ENCODE measurements around the gene IL20RB. TPM values are rescaled to one million over a fixed set of nuclear protein-coding genes. Genes with fewer than 3 reads are reported as not detected.

IL20RB gene
- total and polyA plus RNA-seq, 2 of the 4 experiments (the other 2 are of a cell fraction), result 0.72 to 0.97 TPM

- H3K23ac ChIP-seq (ENCODE audit: low read depth, low read length), result no peak overlapping the region
- no peak overlapping the region for H4K5ac ChIP-seq (ENCODE audit: low read depth, low read length)
- H3K14ac ChIP-seq (replicated peaks; ENCODE audit: low read depth, low read length), result no peak overlapping the region
- no peak overlapping the region for H2AFZ ChIP-seq (replicated peaks; ENCODE audit: low read length, poor library complexity)
- H4K8ac ChIP-seq (ENCODE audit: low read depth in 2 of 2, low read length in 2 of 2), result no peak overlapping the region
- dilution Hi-C loops (cut with HindIII; ENCODE audit: low sequenced_read_pairs, unreplicated experiment) (no loop called here), intact Hi-C loops (cut with micrococcal nuclease) (no loop called here), in situ Hi-C loops (cut with MboI; ENCODE audit: low sequenced_read_pairs) (no loop called here)
- no peak overlapping the region for H3K27ac ChIP-seq (ENCODE audit: insufficient read depth, low read length)
- H3K18ac ChIP-seq (ENCODE audit: low read depth, low read length), result no peak overlapping the region
- BruUV-seq (replicated peaks), result no TSS peak
- H2BK5ac ChIP-seq (ENCODE audit: low read depth, low read length, poor library complexity, severe bottlenecking), result no peak overlapping the region
- no peak overlapping the region for H3K4me2 ChIP-seq (ENCODE audit: low read depth, low read length)
- ChIA-PET POLR2A (ENCODE audit: unreplicated experiment) (no interaction called here), CTCF (no interaction called here)
- H3K56ac ChIP-seq (ENCODE audit: extremely low read depth, insufficient read depth, low read length), result no peak overlapping the region
- DNase-seq (no peak), ATAC-seq (ENCODE audit: low read depth) (no peak)
- H2BK120ac ChIP-seq (ENCODE audit: low read depth, low read length), result no peak overlapping the region
- no peak overlapping the region for H2BK15ac ChIP-seq (ENCODE audit: low read depth, low read length)
- H3K4me1 ChIP-seq (ENCODE audit: control insufficient read depth, insufficient read depth, low read length), result peaks cover 4% of the 10 kb centered on the region
- no peaks in the 10 kb centered on the region for H3K9me3 ChIP-seq (ENCODE audit: control insufficient read depth, insufficient read depth, low read length)
- no peak overlapping the region for H3K9ac ChIP-seq (ENCODE audit: low read depth, low read length)
- H3K79me1 ChIP-seq (ENCODE audit: low read depth in 1 of 2, low read length in 2 of 2), result no peaks in the 10 kb centered on the region
- no peak overlapping the region for H2AK9ac ChIP-seq (replicated peaks; ENCODE audit: low read depth, low read length, poor library complexity)
- peaks cover 5% of the 10 kb centered on the region; the same call in 1 of the 2 replicates for H3K9me1 ChIP-seq (ENCODE audit: insufficient read depth, low read length)
- no peak overlapping the region for H3K4me3 ChIP-seq (ENCODE audit: insufficient read depth, low read depth, low read length)
- no peak overlapping the region for H2AK5ac ChIP-seq (ENCODE audit: low read depth, low read length)
- H4K91ac ChIP-seq (ENCODE audit: insufficient read depth, low read depth, low read length), result no peak overlapping the region
- H3K36me3 ChIP-seq (ENCODE audit: control insufficient read depth, insufficient read depth, low read length), result no peaks in the 10 kb centered on the region
- H4K20me1 ChIP-seq (ENCODE audit: insufficient read depth, low read length), result no peaks in the 10 kb centered on the region
- H3K27me3 ChIP-seq (ENCODE audit: control insufficient read depth, insufficient read depth, low read length), result no peaks in the 10 kb centered on the region
- no peak overlapping the region for H3K4ac ChIP-seq (ENCODE audit: low read depth, low read length)
- H2BK20ac ChIP-seq (ENCODE audit: low read depth, low read length), result no peak overlapping the region
- TF ChIP-seq NFE2L2 (IDR thresholded peaks at IDR 0.05; ENCODE audit: low read depth, low read length), result no peak
- no peak for TF ChIP-seq FOS (IDR thresholded peaks at IDR 0.05; ENCODE audit: low read depth, low read length)
- TF ChIP-seq RFX5 (IDR thresholded peaks at IDR 0.05; ENCODE audit: low read depth, low read length), result no peak
Observed at GRCh38 chr3:136979204-136979603, 21.4 kb downstream of the IL20RB start.

All from IMR-90 (cell line).